H1 (cell line): Measurements from ENCODE around the gene LOC101059915.

ENCODE experiments used
- BACH1 ChIP-seq: IDR thresholded peaks from 2 replicates; pipeline ENCODE4 v1.6.1; 2012; ENCODE audit warnings: low read length, improper control_type of control experiment
- CHD2 ChIP-seq: IDR thresholded peaks from 2 replicates; pipeline ENCODE4 v1.6.1; 2012; ENCODE audit warnings: low read length, improper control_type of control experiment
- KDM5A ChIP-seq: fragments of 200-600 bp; IDR thresholded peaks from 2 replicates; pipeline ENCODE4 v1.7.1; 2012; ENCODE audit warnings: mild to moderate bottlenecking, low read length, inconsistent platforms, mixed read lengths
- ZNF274 ChIP-seq: IDR thresholded peaks from 2 replicates; pipeline ENCODE4 v1.7.0; 2012; ENCODE audit warnings: low read length, borderline replicate concordance; ENCODE audit errors: extremely low read depth

LOC101059915 gene

DNA sequence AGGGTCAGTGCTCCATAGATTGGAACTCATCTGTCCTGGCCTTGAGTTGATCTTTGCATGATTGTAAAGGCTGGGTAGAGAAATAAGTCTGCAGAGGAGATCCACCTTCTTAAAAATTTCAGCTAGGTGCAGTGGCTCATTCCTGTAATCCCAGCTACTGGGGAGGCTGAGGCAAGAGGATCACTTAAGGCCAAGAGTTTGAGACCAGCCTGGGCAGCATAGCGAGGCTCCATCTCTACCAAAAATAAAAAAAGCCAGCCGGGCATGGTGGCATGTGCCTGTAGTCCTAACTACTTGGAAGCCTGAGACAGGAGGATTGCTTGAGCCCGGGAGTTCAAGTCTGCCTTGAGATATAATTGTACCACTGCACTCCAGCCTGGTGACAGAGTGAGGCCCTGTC, 48.6 kb upstream of the LOC101059915 start (continued):
- TF ChIP-seq ZNF274 (no peak), CHD2 (no peak), BACH1 (no peak), KDM5A (no peak)
- TF ChIP-seq, all 59 proteins: peak for 0
